CD14-positive monocyte (primary cell): ENCODE measurements around the gene TJP1. TPM values are rescaled to one million over a fixed set of nuclear protein-coding genes. Genes with fewer than 3 reads are reported as not detected.

Source experiments
- DNase-seq, 3 donors: peaks; one replicate each; pipeline ENCODE4 v3.0.0-alpha.2; 2011 to 2022
- H2AFZ ChIP-seq: 2 replicates; pipeline ENCODE4 v1.6.0; 2012; ENCODE audit warnings: mild to moderate bottlenecking, low read depth, low read length, inconsistent platforms; ENCODE audit not compliant: insufficient read depth, poor library complexity, severe bottlenecking
- H3K27ac ChIP-seq, 2 donors: 1 replicate in 1 of 2; 2 replicates in 1 of 2; pipeline ENCODE4 v1.5.1; 2012 to 2013; ENCODE audit warnings: low read length in 2 of 2, control low read depth in 1 of 2, inconsistent platforms in 1 of 2, low read depth in 1 of 2, mild to moderate bottlenecking in 1 of 2
- H3K27me3 ChIP-seq, 2 donors: one replicate each; pipeline versions ENCODE4 v1.6.0 to v1.6.1; 2011 to 2013; ENCODE audit warnings: low read length in 2 of 2; ENCODE audit not compliant: control insufficient read depth in 2 of 2, insufficient read depth in 2 of 2
- H3K36me3 ChIP-seq, 2 donors: replicated peaks in 1 of 2; 1 replicate in 1 of 2; 2 replicates in 1 of 2; pipeline versions ENCODE4 v1.5.1 to v1.6.1; 2012 to 2013; ENCODE audit warnings: low read length in 2 of 2, control low read depth in 1 of 2, inconsistent platforms in 1 of 2, mild to moderate bottlenecking in 1 of 2; ENCODE audit not compliant: insufficient read depth in 2 of 2, control insufficient read depth in 1 of 2
- H3K4me1 ChIP-seq, 2 donors: 1 replicate in 1 of 2; 2 replicates in 1 of 2; pipeline versions ENCODE4 v1.5.1 to v1.6.1; 2012 to 2013; ENCODE audit warnings: low read length in 2 of 2, control low read depth in 1 of 2, inconsistent platforms in 1 of 2, mild to moderate bottlenecking in 1 of 2, moderate library complexity in 1 of 2; ENCODE audit not compliant: insufficient read depth in 2 of 2, control insufficient read depth in 1 of 2
- H3K4me2 ChIP-seq: replicated peaks from 2 replicates; pipeline ENCODE3; 2012; ENCODE audit warnings: low read length, moderate library complexity, mild to moderate bottlenecking; ENCODE audit not compliant: poor library complexity, severe bottlenecking; ENCODE audit errors: extremely low read depth
- H3K4me3 ChIP-seq, 3 experiments: fragments of 200-600 bp in 1 of 3; sonication (generic) in 1 of 3; replicated peaks in 1 of 3; 1 replicate in 2 of 3; 2 replicates in 1 of 3; pipeline ENCODE4 v1.5.1; 2011 to 2013; ENCODE audit warnings: low read length in 3 of 3, mild to moderate bottlenecking in 3 of 3, control low read depth in 2 of 3, low read depth in 2 of 3, inconsistent platforms in 1 of 3, moderate library complexity in 1 of 3
- H3K79me2 ChIP-seq: 2 replicates; pipeline ENCODE4 v1.6.0; 2012; ENCODE audit warnings: mild to moderate bottlenecking, control low read depth, inconsistent platforms, low read length, moderate library complexity; ENCODE audit not compliant: insufficient read depth
- H3K9ac ChIP-seq: 2 replicates; pipeline ENCODE4 v1.6.0; 2017; ENCODE audit warnings: low read length, mild to moderate bottlenecking; ENCODE audit not compliant: insufficient read depth, poor library complexity, severe bottlenecking
- H3K9me3 ChIP-seq, 2 donors: replicated peaks in 1 of 2; 1 replicate in 1 of 2; 2 replicates in 1 of 2; pipeline versions ENCODE4 v1.5.1 to v1.6.1; 2012 to 2013; ENCODE audit warnings: low read length in 2 of 2, control low read depth in 1 of 2; ENCODE audit not compliant: control insufficient read depth in 1 of 2, insufficient read depth in 1 of 2
- H4K20me1 ChIP-seq: 2 replicates; pipeline ENCODE4 v1.6.0; 2012; ENCODE audit warnings: mild to moderate bottlenecking, low read length, control low read depth, moderate library complexity; ENCODE audit not compliant: insufficient read depth
- H3K27ac Mint-ChIP-seq, 7 donors: one replicate each; pipeline ENCODE4 v1.8.0; 2020; ENCODE audit warnings: mild to moderate bottlenecking in 7 of 7, mixed read lengths in 7 of 7, moderate library complexity in 6 of 7, inconsistent platforms in 2 of 7
- H3K27me3 Mint-ChIP-seq, 3 donors: one replicate each; pipeline ENCODE4 v1.8.0; 2021 to 2022; ENCODE audit warnings: low read depth in 3 of 3, mild to moderate bottlenecking in 3 of 3, mixed read lengths in 3 of 3, moderate library complexity in 3 of 3, inconsistent platforms in 1 of 3
- H3K36me3 Mint-ChIP-seq, 2 donors: one replicate each; pipeline ENCODE4 v1.8.0; 2020; ENCODE audit warnings: mixed read lengths in 2 of 2, inconsistent platforms in 1 of 2, mild to moderate bottlenecking in 1 of 2
- H3K4me1 Mint-ChIP-seq: one replicate; pipeline ENCODE4 v1.8.0; 2020; ENCODE audit warnings: mild to moderate bottlenecking, mixed read lengths
- H3K4me3 Mint-ChIP-seq, 2 donors: one replicate each; pipeline ENCODE4 v1.8.0; 2020; ENCODE audit warnings: mild to moderate bottlenecking in 2 of 2, mixed read lengths in 2 of 2, moderate library complexity in 1 of 2
- H3K9me3 Mint-ChIP-seq, 7 donors: one replicate each; pipeline ENCODE4 v1.8.0; 2020 to 2022; ENCODE audit warnings: mixed read lengths in 7 of 7, mild to moderate bottlenecking in 6 of 7, moderate library complexity in 6 of 7, inconsistent platforms in 2 of 7
- WGBS: methylation state at CpG from one replicate; pipeline ENCODE4 v1.1.5; 2013; ENCODE audit warnings: missing lambda C conversion rate; ENCODE audit not compliant: insufficient coverage; 5-methylcytosine and 5-hydroxymethylcytosine counted together
- intact Hi-C, 2 donors: fragments of 100-400 bp; cut with micrococcal nuclease; formaldehyde crosslinking; loops; one replicate each; pipeline versions ENCODE4 v1.15.0 to v1.15.1; 2023
- polyA plus RNA-seq, 3 donors: library from polyadenylated mRNA; depleted of rRNA in 1 of 3; unstranded in 2 of 3; stranded (reverse) in 1 of 3; fragments of 300-500 nt in 2 of 3; fragments of >200 nt in 1 of 3; fragmentation: Illumina TruSeq in 2 of 3; gene quantifications; 1 replicate in 2 of 3; 2 replicates in 1 of 3; pipeline ENCODE4 v1.2.3, GENCODE V29; 2012 to 2021
- TF ChIP-seq, protein P1 (sequence below): fragments of 200-600 bp; IDR thresholded peaks from one replicate; pipeline ENCODE4 v1.8.0; 2022; ENCODE audit warnings: antibody characterized with exemption, mild to moderate bottlenecking

The TJP1 gene
- polyA plus RNA-seq, 3 donors, result not detected

DNA sequence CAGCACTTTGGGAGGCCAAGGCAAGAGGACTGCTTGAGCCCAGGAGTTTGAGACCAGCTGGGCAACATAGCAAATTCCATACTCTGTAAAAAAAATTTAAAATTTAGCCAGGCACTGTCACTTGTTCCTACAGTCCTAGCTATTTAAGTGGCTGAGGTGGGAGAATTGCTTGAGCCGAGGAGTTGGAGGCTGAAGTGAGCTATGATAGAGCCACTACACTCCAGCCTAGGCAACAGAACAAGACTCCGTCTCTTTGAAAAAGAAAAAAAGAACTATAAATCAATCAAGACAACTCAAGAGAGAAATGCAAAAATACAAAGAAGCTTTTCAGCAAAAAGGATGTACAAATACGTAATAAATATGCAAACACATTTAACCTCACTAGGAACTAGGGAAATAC, 78.8 kb downstream of the TJP1 start:
- no peak overlapping the region for H3K4me2 ChIP-seq
- no peaks in the 10 kb centered on the region for H3K4me1 Mint-ChIP-seq
- no CpG with 5 or more reads among the region's 3 CpGs for WGBS
- H3K79me2 ChIP-seq, result no peaks in the 10 kb centered on the region
- no peaks in the 10 kb centered on the region for H4K20me1 ChIP-seq
- H3K9me3 Mint-ChIP-seq, result no peaks in the 10 kb centered on the region
- peak overlapping the region in 1 of 7 donors; percentile 43 for H3K27ac Mint-ChIP-seq
- no peak overlapping the region for H3K4me3 ChIP-seq
- intact Hi-C loops, result no loop called here
- H3K27me3 Mint-ChIP-seq, result peaks cover 0 to 5% (median 4%) of the 10 kb centered on the region in 3 donors
- no peaks in the 10 kb centered on the region for H3K4me1 ChIP-seq
- TF ChIP-seq, protein P1, sequence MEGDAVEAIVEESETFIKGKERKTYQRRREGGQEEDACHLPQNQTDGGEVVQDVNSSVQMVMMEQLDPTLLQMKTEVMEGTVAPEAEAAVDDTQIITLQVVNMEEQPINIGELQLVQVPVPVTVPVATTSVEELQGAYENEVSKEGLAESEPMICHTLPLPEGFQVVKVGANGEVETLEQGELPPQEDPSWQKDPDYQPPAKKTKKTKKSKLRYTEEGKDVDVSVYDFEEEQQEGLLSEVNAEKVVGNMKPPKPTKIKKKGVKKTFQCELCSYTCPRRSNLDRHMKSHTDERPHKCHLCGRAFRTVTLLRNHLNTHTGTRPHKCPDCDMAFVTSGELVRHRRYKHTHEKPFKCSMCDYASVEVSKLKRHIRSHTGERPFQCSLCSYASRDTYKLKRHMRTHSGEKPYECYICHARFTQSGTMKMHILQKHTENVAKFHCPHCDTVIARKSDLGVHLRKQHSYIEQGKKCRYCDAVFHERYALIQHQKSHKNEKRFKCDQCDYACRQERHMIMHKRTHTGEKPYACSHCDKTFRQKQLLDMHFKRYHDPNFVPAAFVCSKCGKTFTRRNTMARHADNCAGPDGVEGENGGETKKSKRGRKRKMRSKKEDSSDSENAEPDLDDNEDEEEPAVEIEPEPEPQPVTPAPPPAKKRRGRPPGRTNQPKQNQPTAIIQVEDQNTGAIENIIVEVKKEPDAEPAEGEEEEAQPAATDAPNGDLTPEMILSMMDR, result no peak
- no peak for DNase-seq
- no peak overlapping the region for H3K4me3 Mint-ChIP-seq
- H3K36me3 ChIP-seq, result no peaks in the 10 kb centered on the region
- no peak overlapping the region for H3K9ac ChIP-seq
- H3K27me3 ChIP-seq, result no peaks in the 10 kb centered on the region
- H3K9me3 ChIP-seq, result no peaks in the 10 kb centered on the region
- no peaks in the 10 kb centered on the region for H3K36me3 Mint-ChIP-seq
- H2AFZ ChIP-seq, result no peak overlapping the region
- H3K27ac ChIP-seq, result no peak overlapping the region

- Histone ChIP-seq H3K4me2 (no peak overlapping the region), H3K9ac (no peak overlapping the region), H3K27ac (no peak overlapping the region), H3K9me3 (no peaks in the 10 kb centered on the region), H3K36me3 (no peaks in the 10 kb centered on the region), H3K27me3 (no peaks in the 10 kb centered on the region), H3K79me2 (no peaks in the 10 kb centered on the region), H3K4me1 (no peaks in the 10 kb centered on the region), H4K20me1 (no peaks in the 10 kb centered on the region), H3K4me3 (no peak overlapping the region), H2AFZ (no peak overlapping the region)
- Mint-ChIP-seq H3K27ac (peak overlapping the region in 1 of 7 donors; percentile 2), H3K36me3 (no peaks in the 10 kb centered on the region), H3K9me3 (no peaks in the 10 kb centered on the region), H3K27me3 (peaks cover 0 to 8% (median 3%) of the 10 kb centered on the region in 3 donors), H3K4me1 (no peaks in the 10 kb centered on the region), H3K4me3 (no peak overlapping the region)
- no CpG with 5 or more reads among the region's 1 CpG for WGBS
- TF ChIP-seq, protein P1, result no peak
- intact Hi-C loops, result no loop called here
- no peak for DNase-seq
Measured at GRCh38 chr15:29740692-29741311, 81.5 kb downstream of the TJP1 start.
